ENCODE results near the gene SLC2A5. TPM values are rescaled to one million over a fixed set of nuclear protein-coding genes. Genes with fewer than 3 reads are reported as not detected.
"Not testable (repeated sequence)": the region's sequence is repeated elsewhere in the genome, so short reads cannot be mapped to it uniquely, and the experiment has no call there.

SLC2A5 gene
- total and polyA plus RNA-seq, 2 donors (not counting 3 experiments of a cell fraction or from before 2014, with no cell fraction given) = not detected

- POLR2A ChIA-PET = no interaction called here
- FAIRE-seq = no peak
Observed at GRCh38 chr1:9022773-9023172, 46.7 kb downstream of the SLC2A5 start.

GRCh38 chr1:9022026-9022738, 47.3 kb downstream of the SLC2A5 start:
- H3K9me3 ChIP-seq (replicated peaks; ENCODE audit: control insufficient read depth, insufficient read depth, low read length); BruUV-seq (replicated peaks); H3K4me2 ChIP-seq (ENCODE audit: insufficient read depth, low read length); H3K27me3 ChIP-seq (ENCODE audit: control insufficient read depth in 2 of 2, insufficient read depth in 2 of 2, low read length in 2 of 2); H4K20me1 ChIP-seq (replicated peaks; ENCODE audit: control insufficient read depth, extremely low read depth, insufficient read depth, low read length); DNase-seq (ENCODE audit: low read depth, low spot score); H3K9ac ChIP-seq (replicated peaks; ENCODE audit: extremely low read depth, insufficient read depth, low read length); H3K9me1 ChIP-seq (replicated peaks; ENCODE audit: control insufficient read depth, extremely low read depth, insufficient read depth, low read length); H3K79me2 ChIP-seq (ENCODE audit: control insufficient read depth, insufficient read depth, low read length); H3K4me3 ChIP-seq (replicated peaks in 1 of 3; ENCODE audit: insufficient read depth in 1 of 3, low read depth in 1 of 3, low read length in 3 of 3); dilution Hi-C loops (cut with MboI; ENCODE audit: extremely low pct_ligation_motif_present, low sequenced_read_pairs); H2AFZ ChIP-seq (ENCODE audit: low read depth, low read length); POLR2A ChIA-PET; H3K27ac ChIP-seq (ENCODE audit: insufficient read depth, low read depth, low read length); H3K36me3 ChIP-seq (ENCODE audit: control insufficient read depth in 2 of 2, extremely low read depth in 1 of 2, insufficient read depth in 2 of 2, low read length in 2 of 2); FAIRE-seq; intact Hi-C loops (cut with micrococcal nuclease): not testable (repeated sequence)
- CTCF ChIA-PET = interaction anchor here (2.7 to 9.4 kb wide), 2 partner anchors 17 to 88 kb away, joined by 6 to 47 read pairs; no protein-coding TSS in a partner anchor
- peaks cover 12% of the 10 kb centered on the region for H3K4me1 ChIP-seq (ENCODE audit: control insufficient read depth, extremely low read depth, insufficient read depth, low read length)

More at GRCh38 chr1:9022773-9023172, 46.7 kb downstream of the SLC2A5 start:
- H3K9me1 ChIP-seq (replicated peaks; ENCODE audit: control insufficient read depth, extremely low read depth, insufficient read depth, low read length) = no peaks in the 10 kb centered on the region
- no peak overlapping the region for H3K27ac ChIP-seq (ENCODE audit: insufficient read depth, low read depth, low read length)
- intact Hi-C loops (cut with micrococcal nuclease) (no loop called here), dilution Hi-C loops (cut with MboI; ENCODE audit: extremely low pct_ligation_motif_present, low sequenced_read_pairs) (no loop called here)
- H3K4me1 ChIP-seq (ENCODE audit: control insufficient read depth, extremely low read depth, insufficient read depth, low read length) = peaks cover 12% of the 10 kb centered on the region
- no peak overlapping the region for H3K4me2 ChIP-seq (ENCODE audit: insufficient read depth, low read length)
- H3K9ac ChIP-seq (replicated peaks; ENCODE audit: extremely low read depth, insufficient read depth, low read length) = no peak overlapping the region
- no TSS peak for BruUV-seq (replicated peaks)
- no peaks in the 10 kb centered on the region for H3K79me2 ChIP-seq (ENCODE audit: control insufficient read depth, insufficient read depth, low read length)
- no peaks in the 10 kb centered on the region for H4K20me1 ChIP-seq (replicated peaks; ENCODE audit: control insufficient read depth, extremely low read depth, insufficient read depth, low read length)
- H3K27me3 ChIP-seq (ENCODE audit: control insufficient read depth in 2 of 2, insufficient read depth in 2 of 2, low read length in 2 of 2) = no peaks in the 10 kb centered on the region
- no peak overlapping the region for H3K4me3 ChIP-seq (replicated peaks in 1 of 3; ENCODE audit: insufficient read depth in 1 of 3, low read depth in 1 of 3, low read length in 3 of 3)
- DNase-seq (ENCODE audit: low read depth, low spot score) = no peak
- no peak for TF ChIP-seq POLR2A (IDR thresholded peaks at IDR 0.05; ENCODE audit: low read depth, low read length)
- TF ChIP-seq MAX (IDR thresholded peaks at IDR 0.05; ENCODE audit: insufficient read depth, insufficient read length) = no peak
- no peak for TF ChIP-seq FOS (IDR thresholded peaks at IDR 0.05; ENCODE audit: borderline replicate concordance, insufficient read depth, low read length)
- no peak for TF ChIP-seq POLR2AphosphoS5 (IDR thresholded peaks at IDR 0.05; ENCODE audit: insufficient read depth, low read depth, low read length)
- TF ChIP-seq EZH2 (IDR thresholded peaks at IDR 0.05; ENCODE audit: borderline replicate concordance, low read depth, low read length, severe bottlenecking) = no peak
- TF ChIP-seq MYC (IDR thresholded peaks at IDR 0.05; ENCODE audit: low read depth, low read length) = no peak
- no peaks in the 10 kb centered on the region for H3K9me3 ChIP-seq (replicated peaks; ENCODE audit: control insufficient read depth, insufficient read depth, low read length)
- CTCF ChIA-PET = interaction anchor here (9.4 kb wide), 1 partner anchor 18 kb away, joined by 47 read pairs; no protein-coding TSS in a partner anchor
- no peaks in the 10 kb centered on the region for H3K36me3 ChIP-seq (ENCODE audit: control insufficient read depth in 2 of 2, extremely low read depth in 1 of 2, insufficient read depth in 2 of 2, low read length in 2 of 2)
- H2AFZ ChIP-seq (ENCODE audit: low read depth, low read length) = no peak overlapping the region

All from endothelial cell of umbilical vein (primary cell).